GM12878 (cell line): ENCODE measurements around the gene CDKN1B. TPM values are rescaled to one million over a fixed set of nuclear protein-coding genes. Genes with fewer than 3 reads are reported as not detected.

Experiments
- ATAC-seq: fragments of 200-7000 bp; cut with Tn5 transposase; 3 replicates; pipeline ENCODE4 v1.9.1; 2020; ENCODE audit warnings: mild to moderate bottlenecking, moderate library complexity
- BruUV-seq: library from RNA; stranded (reverse); fragments of 400-500 nt; replicated peaks from 2 replicates; lab custom pipeline; 2021; lab: Mats Ljungman, UMichigan
- CTCF ChIA-PET: fragments of 300-600 bp; sonication (Branson Sonifier 250); formaldehyde crosslinking; extraction: SDS; loops from one replicate; lab custom pipeline; 2021; ENCODE audit warnings: inconsistent platforms; lab: Yijun Ruan, JAX
- POLR2A ChIA-PET: fragments of 350-600 bp; formaldehyde crosslinking; extraction: SDS; loops from one replicate; lab custom pipeline; 2021; ENCODE audit warnings: inconsistent platforms; lab: Charles Lee
- RAD21 ChIA-PET: fragments of 300-600 bp; sonication (Branson Sonifier 250); formaldehyde crosslinking; loops from one replicate; lab custom pipeline; 2023; ENCODE audit warnings: antibody characterized with exemption; ENCODE audit not compliant: unreplicated experiment; lab: Charles Lee
- SMC1A ChIA-PET: fragments of 300-600 bp; sonication (Branson Sonifier 250); formaldehyde crosslinking; loops from one replicate; lab custom pipeline; 2023; ENCODE audit not compliant: unreplicated experiment, uncharacterized antibody; lab: Charles Lee
- DNase-seq: peaks from one replicate; pipeline ENCODE4 v3.0.0-alpha.2; 2011; ENCODE audit warnings: low read depth, low spot score
- FAIRE-seq: peaks from 3 replicates; lab custom pipeline; 2011; peaks lifted over from hg19 to GRCh38; lab: Jason Lieb, UNC
- H2AFZ ChIP-seq: 2 replicates; pipeline ENCODE4 v1.6.0; 2011; ENCODE audit warnings: low read depth, low read length, control low read depth; ENCODE audit not compliant: control insufficient read depth
- H3K27ac ChIP-seq: 2 replicates; pipeline ENCODE4 v1.5.1; 2011; ENCODE audit warnings: control low read depth; ENCODE audit not compliant: control insufficient read depth, insufficient read depth
- H3K27me3 ChIP-seq, 2 experiments: replicated peaks in 1 of 2; 2 replicates each; pipeline versions ENCODE4 v1.6.0 to v1.6.1; 2011; ENCODE audit warnings: low read length in 1 of 2; ENCODE audit not compliant: control insufficient read depth in 2 of 2, insufficient read depth in 2 of 2
- H3K36me3 ChIP-seq, 2 experiments: 2 replicates each; pipeline ENCODE4 v1.5.1; 2011; ENCODE audit warnings: low read length in 1 of 2; ENCODE audit not compliant: control insufficient read depth in 2 of 2, insufficient read depth in 2 of 2
- H3K4me1 ChIP-seq: 2 replicates; pipeline ENCODE4 v1.6.1; 2011; ENCODE audit warnings: mild to moderate bottlenecking, low read length, moderate library complexity, mixed read lengths; ENCODE audit not compliant: control insufficient read depth, insufficient read depth
- H3K4me2 ChIP-seq: 2 replicates; pipeline ENCODE4 v1.6.0; 2011; ENCODE audit warnings: control low read depth; ENCODE audit not compliant: control insufficient read depth, insufficient read depth
- H3K4me3 ChIP-seq: fragments of 200-600 bp; sonication (generic); 2 replicates; pipeline ENCODE4 v1.5.1; 2016
- H3K79me2 ChIP-seq: 2 replicates; pipeline ENCODE4 v1.6.0; 2011; ENCODE audit warnings: low read length; ENCODE audit not compliant: control insufficient read depth, insufficient read depth
- H3K9ac ChIP-seq: 2 replicates; pipeline ENCODE4 v1.8.0; 2011; ENCODE audit warnings: low read length, control low read depth, mixed read lengths; ENCODE audit not compliant: control insufficient read depth, insufficient read depth
- H3K9me3 ChIP-seq: replicated peaks from 3 replicates; pipeline ENCODE4 v1.5.1; 2011; ENCODE audit warnings: mild to moderate bottlenecking, low read length; ENCODE audit not compliant: control insufficient read depth, insufficient read depth
- H4K20me1 ChIP-seq: 2 replicates; pipeline ENCODE4 v1.6.0; 2011; ENCODE audit not compliant: control insufficient read depth, insufficient read depth
- ATF7 ChIP-seq: fragments of 450-650 bp; IDR thresholded peaks from 2 replicates; pipeline ENCODE4 v1.6.1; 2016; ENCODE audit warnings: low read depth, mild to moderate bottlenecking
- CBX5 ChIP-seq: sonication (generic); IDR thresholded peaks from 2 replicates; pipeline ENCODE4 v1.6.1; 2016; ENCODE audit warnings: low read depth, moderate library complexity, mild to moderate bottlenecking, inconsistent platforms
- CEBPB ChIP-seq, 2 experiments: fragments of 150-350 bp in 1 of 2; IDR thresholded peaks; 2 replicates each; pipeline ENCODE4 v1.6.1; 2012 to 2014; ENCODE audit warnings: low read depth in 2 of 2, low read length in 2 of 2, borderline replicate concordance in 1 of 2, inconsistent platforms in 1 of 2
- CTCF ChIP-seq, 3 experiments: IDR thresholded peaks in 2 of 3; conservative IDR thresholded peaks in 1 of 3; 2 replicates each; pipeline ENCODE4 v1.5.1; 2011; ENCODE audit warnings: low read depth in 3 of 3, low read length in 3 of 3, mild to moderate bottlenecking in 3 of 3, control low read depth in 2 of 3, moderate library complexity in 2 of 3, inconsistent platforms in 1 of 3, mixed read lengths in 1 of 3; ENCODE audit not compliant: control insufficient read depth in 2 of 3, insufficient read depth in 1 of 3; ENCODE audit errors: extremely low read depth in 1 of 3
- ELK1 ChIP-seq: IDR thresholded peaks from 2 replicates; pipeline ENCODE4 v1.6.1; 2012; ENCODE audit warnings: low read depth, low read length, improper control_type of control experiment
- ESRRA ChIP-seq: IDR thresholded peaks from 2 replicates; pipeline ENCODE4 v1.6.1; 2012; ENCODE audit warnings: mild to moderate bottlenecking, low read length, improper control_type of control experiment
- IRF4 ChIP-seq: IDR thresholded peaks from 2 replicates; pipeline ENCODE4 v1.6.1; 2011; ENCODE audit warnings: low read depth, low read length
- KDM1A ChIP-seq: fragments of 200-600 bp; sonication (generic); IDR thresholded peaks from 2 replicates; pipeline ENCODE4 v1.6.1; 2016; ENCODE audit warnings: borderline replicate concordance
- NFYA ChIP-seq: IDR thresholded peaks from 2 replicates; pipeline ENCODE4 v1.6.1; 2011; ENCODE audit warnings: low read depth, mild to moderate bottlenecking, low read length, improper control_type of control experiment, borderline replicate concordance
- NR2C1 ChIP-seq: fragments of 450-650 bp; IDR thresholded peaks from 2 replicates; pipeline ENCODE4 v1.6.1; 2017; ENCODE audit warnings: antibody characterized with exemption, mild to moderate bottlenecking, moderate library complexity
- SMAD5 ChIP-seq: IDR thresholded peaks from 2 replicates; pipeline ENCODE4 v1.6.1; 2016; ENCODE audit warnings: antibody characterized with exemption, low read depth
- SUPT20H ChIP-seq: IDR thresholded peaks from 2 replicates; pipeline ENCODE4 v1.6.1; 2011; ENCODE audit warnings: low read depth, mild to moderate bottlenecking, low read length, moderate library complexity, borderline replicate concordance; ENCODE audit not compliant: control insufficient read depth
- ZNF384 ChIP-seq: IDR thresholded peaks from 2 replicates; pipeline ENCODE4 v1.6.1; 2012; ENCODE audit warnings: low read depth, mild to moderate bottlenecking, low read length, improper control_type of control experiment, borderline replicate concordance
- ZNF622 ChIP-seq: fragments of 450-650 bp; IDR thresholded peaks from 2 replicates; pipeline ENCODE4 v1.6.1; 2017; ENCODE audit warnings: mild to moderate bottlenecking, inconsistent platforms
- ZNF687 ChIP-seq: fragments of 450-650 bp; IDR thresholded peaks from 2 replicates; pipeline ENCODE4 v1.6.1; 2017; ENCODE audit warnings: mild to moderate bottlenecking, moderate library complexity
- WGBS: methylation state at CpG from one replicate; pipeline ENCODE4 v1.1.6; 2016; ENCODE audit warnings: low lambda C conversion rate; ENCODE audit not compliant: insufficient replicate concordance, insufficient coverage; ENCODE audit errors: missing lambda C conversion rate; 5-methylcytosine and 5-hydroxymethylcytosine counted together
- in situ Hi-C: fragments of 300-500 bp; cut with MboI; formaldehyde crosslinking; loops from 9 replicates; pipeline ENCODE4 v1.14.3; 2018; ENCODE audit warnings: mixed read lengths
- intact Hi-C: fragments of 100-400 bp; cut with micrococcal nuclease; formaldehyde crosslinking; loops from one replicate; pipeline ENCODE4 v1.14.2; 2022; ENCODE audit not compliant: unreplicated experiment
- polyA plus RNA-seq, 11 experiments: library from polyadenylated mRNA; depleted of rRNA in 4 of 11; unstranded in 6 of 11; stranded (reverse) in 5 of 11; fragments of >200 nt; fragmentation: Nextera tagmentation in 4 of 11; fragmentation: Illumina TruSeq in 1 of 11; extraction: Ambion mirVana in 4 of 11; extraction: Trizol in 1 of 11; gene quantifications; 1 replicate in 1 of 11; 2 replicates in 10 of 11; pipeline versions ENCODE4 v1.2.1 to v1.2.3, GENCODE V29; 2011 to 2016; ENCODE audit warnings: inconsistent platforms in 2 of 11, missing spikeins in 2 of 11, low read depth in 1 of 11
- total RNA-seq, 4 experiments: library from RNA; depleted of rRNA in 3 of 4; stranded (reverse); fragments of >200 nt in 3 of 4; fragmentation: Illumina TruSeq in 1 of 4; extraction: Trizol in 1 of 4; gene quantifications; 2 replicates each; pipeline versions ENCODE4 v1.2.1 to v1.2.3, GENCODE V29; 2013 to 2021

Gene CDKN1B
- total and polyA plus RNA-seq, 10 of the 15 experiments (the other 5 are each of a cell fraction or from before 2014, with no cell fraction given) = 4.2 to 39.1 (median 23.1) TPM

- H3K9ac ChIP-seq = peak overlapping the region; percentile 97
- H3K4me2 ChIP-seq = peak overlapping the region; percentile 95
- RAD21 ChIA-PET = interaction anchor here (0.5 to 6.7 kb wide), 6 partner anchors 8 to 220 kb away, joined by 3 to 81 read pairs (median 7); partner anchors contain the start of gene CDKN1B
- no peaks in the 10 kb centered on the region for H3K27me3 ChIP-seq
- peak; percentile 6 for ATAC-seq
- CTCF ChIA-PET = interaction anchor here (1.6 to 3.4 kb wide), 2 partner anchors 10 to 12 kb away, joined by 3 to 33 read pairs; no protein-coding TSS in a partner anchor
- peaks cover 91% of the 10 kb centered on the region for H3K79me2 ChIP-seq
- peaks cover 0 to 6% of the 10 kb centered on the region in 2 experiments; a peak in 1 of 4 replicates for H3K36me3 ChIP-seq
- in situ Hi-C loops (no loop called here), intact Hi-C loops (loop anchor here (2.0 to 10.0 kb wide), 4 partner anchors 27 to 1671 kb away; partner anchors contain the start of gene GPR19)
- SMC1A ChIA-PET = interaction anchor here (2.9 to 4.5 kb wide), 4 partner anchors 9 to 164 kb away, joined by 14 to 53 read pairs (median 22); partner anchors contain the start of gene GPR19
- no peaks in the 10 kb centered on the region for H4K20me1 ChIP-seq
- POLR2A ChIA-PET = interaction anchor here (0.5 to 7.0 kb wide), 6 partner anchors 8 to 366 kb away, joined by 3 to 93 read pairs (median 6); partner anchors contain the start of genes BORCS5 and CDKN1B
- H3K4me3 ChIP-seq = peak overlapping the region; percentile 97
- peak overlapping the region; percentile 13; the same call in 1 of the 2 replicates for H2AFZ ChIP-seq
- H3K4me1 ChIP-seq = peaks cover 14% of the 10 kb centered on the region
- H3K9me3 ChIP-seq = no peaks in the 10 kb centered on the region
- no peak for DNase-seq
- no TSS peak for BruUV-seq
- FAIRE-seq = no peak
- peak overlapping the region; percentile 97 for H3K27ac ChIP-seq
- WGBS = under 1% methylated on average over 68 of the region's 89 CpGs
- TF ChIP-seq NR2C1 (no peak), IRF4 (no peak), CBX5 (no peak), CTCF (IDR thresholded peaks at IDR 0.05 in 2 of 3, conservative IDR thresholded peaks at IDR 0.05 in 1 of 3; ENCODE audit: control insufficient read depth in 2 of 3, extremely low read depth in 1 of 3, insufficient read depth in 1 of 3, low read depth in 3 of 3, low read length in 3 of 3) (no peak), ZNF384 (no peak), ZNF687 (peak; percentile 58; the same call in 1 of the 2 replicates), ELK1 (no peak), SUPT20H (no peak), KDM1A (no peak), ATF7 (no peak), ZNF622 (no peak), ESRRA (no peak), NFYA (no peak), CEBPB (IDR thresholded peaks at IDR 0.05; ENCODE audit: borderline replicate concordance in 1 of 2, low read depth in 2 of 2, low read length in 2 of 2) (no peak), SMAD5 (no peak)
These were observed 6.7 kb downstream of the CDKN1B start for GRCh38 chr12:12723681-12724420.
